ENCODE measurements around the gene DECR2.

Gene DECR2

GRCh38 chr16:373020-373598, 28.6 kb upstream of the DECR2 start:
- TF ChIP-seq CTCF (IDR thresholded peaks at IDR 0.05; ENCODE audit: insufficient read depth, low read depth, low read length, missing control alignments), result no peak
- no peak for DNase-seq (ENCODE audit: low read depth)
- H3K4me3 ChIP-seq (ENCODE audit: low read depth, low read length), result no peak overlapping the region

DNA sequence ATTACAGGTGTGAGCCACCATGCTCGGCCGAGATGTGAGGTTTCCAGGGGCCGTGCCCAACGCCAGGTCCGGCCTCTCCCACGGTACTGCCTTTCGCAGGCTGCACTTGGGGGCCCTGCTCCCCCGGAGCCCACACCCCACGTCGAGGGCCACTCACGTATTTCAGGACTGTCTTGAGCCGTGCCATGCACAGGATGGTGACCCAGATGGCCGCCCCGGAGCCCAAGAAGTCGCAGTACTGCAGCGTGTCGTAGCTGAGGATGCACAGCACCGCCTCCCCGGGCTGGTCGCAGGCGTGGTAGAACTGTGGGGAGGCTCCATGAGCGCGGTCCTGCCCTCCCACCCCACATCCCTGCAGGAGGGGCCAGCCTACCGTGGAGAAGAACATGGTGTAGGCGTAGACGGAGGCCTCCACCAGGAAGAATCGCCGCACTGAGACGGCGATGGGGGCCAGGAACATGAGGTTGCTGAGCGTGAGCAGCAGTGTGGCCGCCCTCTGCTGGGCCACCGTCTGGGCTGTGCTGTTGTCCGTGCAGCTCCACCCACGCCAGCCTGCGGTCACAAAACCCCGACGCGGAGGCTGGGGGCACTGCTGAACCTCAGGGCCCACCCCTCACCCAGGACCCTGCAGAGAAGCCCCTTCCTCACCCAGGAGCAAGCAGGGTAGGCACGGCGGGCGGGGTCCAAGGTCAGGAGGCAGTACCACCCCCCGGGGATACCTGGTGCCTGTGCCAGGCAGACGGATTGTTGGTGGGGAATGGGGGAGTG, 27.7 kb upstream of the DECR2 start:
- no peak for DNase-seq (ENCODE audit: low read depth)
- H3K4me3 ChIP-seq (ENCODE audit: low read depth, low read length), result no peak overlapping the region
- no peak for TF ChIP-seq CTCF (IDR thresholded peaks at IDR 0.05; ENCODE audit: insufficient read depth, low read depth, low read length, missing control alignments)

- no peak overlapping the region for H3K4me3 ChIP-seq (ENCODE audit: low read depth, low read length)
- no peak for TF ChIP-seq CTCF (IDR thresholded peaks at IDR 0.05; ENCODE audit: insufficient read depth, low read depth, low read length, missing control alignments)
- no peak for DNase-seq (ENCODE audit: low read depth)
Measured at GRCh38 chr16:374616-374926, 27.1 kb upstream of the DECR2 start.

- TF ChIP-seq CTCF (IDR thresholded peaks at IDR 0.05; ENCODE audit: insufficient read depth, low read depth, low read length, missing control alignments), result no peak
- DNase-seq (ENCODE audit: low read depth), result no peak
- no peak overlapping the region for H3K4me3 ChIP-seq (ENCODE audit: low read depth, low read length)
Measured at GRCh38 chr16:375212-375611, 26.5 kb upstream of the DECR2 start.

GRCh38 chr16:375927-376816, 25.5 kb upstream of the DECR2 start:
- no peak for TF ChIP-seq CTCF (IDR thresholded peaks at IDR 0.05; ENCODE audit: insufficient read depth, low read depth, low read length, missing control alignments)
- H3K4me3 ChIP-seq (ENCODE audit: low read depth, low read length), result no peak overlapping the region
- DNase-seq (ENCODE audit: low read depth), result no peak

- H3K4me3 ChIP-seq (ENCODE audit: low read depth, low read length), result no peak overlapping the region
- TF ChIP-seq CTCF (IDR thresholded peaks at IDR 0.05; ENCODE audit: insufficient read depth, low read depth, low read length, missing control alignments), result no peak
- no peak for DNase-seq (ENCODE audit: low read depth)
Measured at GRCh38 chr16:376817-377418, 24.8 kb upstream of the DECR2 start.
